Stimulated activated CD8-positive, alpha-beta memory T cell treated with anti-CD3 and anti-CD28 coated beads, Interleukin-15, amount 100 ng/mL, for 24 hours (primary cell): ENCODE results near the gene QKI.
A peak's percentile ranks its signal among the peaks of the same experiment; 100 is the strongest.
"Not testable (repeated sequence)": the region's sequence is repeated elsewhere in the genome, so short reads cannot be mapped to it uniquely, and the experiment has no call there.

Experiments
- DNase-seq: peaks from one replicate; pipeline ENCODE4 v3.0.0-alpha.2; 2020; ENCODE audit warnings: low read depth

Gene QKI

GRCh38 chr6:163414117-163414945, at the start of gene QKI:
Gene QKI, plus strand, starts transcription at chr6:163414718. Its CDS starts 476 bp downstream, at chr6:163415194.
- DNase-seq: peak; percentile 64

DNA sequence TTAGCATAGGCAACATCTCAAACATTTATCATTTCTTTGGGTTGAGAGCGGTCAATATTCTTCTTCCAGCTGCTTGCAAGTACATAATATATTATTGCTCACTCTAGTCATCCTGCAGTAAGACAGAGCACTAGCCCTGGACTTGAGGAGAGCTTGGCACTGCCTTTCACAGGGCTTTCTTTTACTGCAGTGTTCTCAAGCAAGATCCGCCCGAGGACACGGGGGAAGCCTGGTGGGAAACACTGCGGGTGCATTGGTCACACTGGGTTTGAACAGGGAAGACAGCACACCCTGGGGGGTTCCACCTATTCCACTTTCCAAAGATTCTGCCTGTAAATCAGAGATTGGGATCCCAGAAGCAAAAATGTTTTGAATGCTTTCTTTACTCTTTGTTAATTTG, 48.2 kb upstream of the QKI start:
- no peak for DNase-seq

DNA sequence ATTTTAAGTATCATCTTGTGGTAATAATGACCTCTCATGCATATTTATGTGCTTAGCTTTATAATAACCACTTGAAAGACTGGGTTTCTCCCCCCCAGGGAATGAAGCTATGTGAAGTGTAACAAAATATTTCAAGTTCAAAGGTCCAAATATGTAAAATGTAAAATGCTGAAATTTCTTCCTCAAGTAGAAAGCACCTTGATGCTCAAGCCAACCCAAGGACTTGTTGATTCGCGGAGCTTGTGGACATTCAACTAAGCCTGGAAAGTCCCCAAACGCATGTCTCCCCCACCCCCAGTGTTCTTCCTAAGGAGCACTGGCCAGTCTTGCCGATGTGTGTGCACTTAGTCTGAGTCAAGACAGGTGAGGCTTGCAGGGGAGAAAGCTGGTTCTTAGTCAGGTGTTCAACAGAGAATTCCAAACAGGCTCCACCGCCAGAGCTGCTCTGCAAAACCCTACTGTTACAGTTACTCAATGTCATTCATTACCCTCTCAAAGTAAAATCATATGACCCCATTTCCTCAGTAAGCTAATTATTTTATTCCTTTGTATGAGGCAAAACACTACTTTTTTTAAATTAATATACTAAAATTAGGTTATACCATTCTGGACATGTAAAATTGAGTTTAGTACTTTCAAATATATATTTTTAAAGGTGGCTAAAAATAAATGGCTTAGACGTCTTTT, 46.9 kb upstream of the QKI start:
- no peak for DNase-seq

DNA sequence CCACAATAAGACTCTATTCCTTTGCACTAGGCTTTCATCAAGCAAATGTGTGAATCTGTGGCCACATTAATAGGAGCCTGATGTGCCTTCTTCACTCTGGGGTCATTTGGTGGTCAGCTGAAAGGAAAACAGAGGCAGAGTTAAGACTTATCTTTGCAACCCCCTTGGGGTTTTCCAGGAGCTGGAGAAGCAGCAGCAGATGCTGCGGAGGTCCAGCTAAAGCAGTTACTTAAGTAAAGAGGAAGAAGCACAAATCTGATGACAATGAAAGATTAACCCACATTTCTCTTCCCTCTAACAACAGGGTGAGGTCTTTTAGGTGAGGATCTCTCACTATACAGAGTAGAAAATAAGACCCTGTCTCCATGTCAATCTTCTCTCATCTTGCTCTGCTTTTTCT, 45.4 kb upstream of the QKI start:
- DNase-seq: no peak

DNA sequence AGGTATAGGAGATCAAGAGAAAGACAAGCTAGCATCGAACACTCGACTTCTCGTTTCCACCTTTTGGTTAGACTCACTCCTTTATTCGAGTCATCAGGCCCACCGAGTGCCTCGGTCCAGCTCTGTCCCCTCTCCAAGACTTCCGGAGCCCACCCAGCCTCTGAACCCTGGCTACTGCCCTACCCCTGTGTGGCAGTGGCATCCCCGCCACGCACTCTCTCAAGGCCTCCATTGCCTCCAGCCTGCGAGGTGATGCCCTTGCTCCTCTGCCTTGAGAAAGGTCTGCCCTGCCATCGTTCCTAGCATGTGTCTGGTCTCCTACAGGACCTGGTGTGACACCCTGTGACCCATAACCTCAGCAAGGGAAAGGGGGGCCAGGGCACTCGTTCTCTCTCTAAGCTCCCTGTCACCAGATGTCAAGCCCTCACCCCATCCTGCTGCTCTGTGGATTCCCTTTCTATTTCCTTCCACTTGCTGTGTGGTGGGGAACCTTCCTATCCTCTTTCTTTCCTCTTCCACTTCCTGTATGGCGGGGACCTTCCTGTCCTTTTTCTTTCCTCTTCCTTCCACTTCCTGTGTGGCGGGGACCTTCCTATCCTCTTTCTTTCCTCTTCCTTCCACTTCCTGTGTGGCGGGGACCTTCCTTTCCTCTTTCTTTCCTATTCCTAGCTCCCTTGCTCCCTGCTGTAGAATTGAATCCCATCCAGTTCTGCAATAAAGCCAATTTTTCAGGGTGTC, 44.7 kb upstream of the QKI start:
- no peak for DNase-seq

DNA sequence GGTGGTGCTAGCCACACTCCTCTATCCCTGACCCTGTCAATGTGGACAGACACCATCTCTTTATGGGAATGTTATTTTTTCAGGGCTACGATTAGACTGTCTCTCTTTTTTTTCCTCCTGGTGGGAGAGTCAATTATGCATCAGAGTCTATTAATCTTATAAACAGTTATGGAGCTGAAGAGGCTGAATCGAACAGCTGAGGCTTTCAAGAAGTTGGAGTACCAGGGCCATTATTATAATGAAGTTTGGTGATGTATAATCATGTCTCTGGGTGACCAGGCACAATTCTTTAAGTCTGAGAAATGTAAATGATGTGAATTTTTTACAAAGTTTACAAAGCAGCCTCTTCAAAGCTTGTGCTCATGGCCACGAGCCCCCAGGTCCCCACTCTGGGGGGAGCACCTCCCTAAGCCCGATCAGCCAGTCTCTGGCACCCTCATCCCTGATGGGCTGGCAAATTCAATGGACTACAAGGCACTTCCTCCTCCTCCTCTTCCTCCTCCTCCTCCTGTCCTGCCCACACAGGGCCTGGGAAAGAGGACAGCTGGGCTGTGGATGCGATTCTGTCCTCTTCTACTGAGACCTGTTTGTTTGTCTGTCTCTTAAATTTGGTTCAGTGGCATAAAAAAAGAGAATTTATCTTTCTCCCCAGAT, 43.9 kb upstream of the QKI start:
- no peak for DNase-seq

GRCh38 chr6:163371129-163371528, 43.4 kb upstream of the QKI start:
- DNase-seq: no peak

GRCh38 chr6:163373240-163373639, 41.3 kb upstream of the QKI start:
- no peak for DNase-seq

- no peak for DNase-seq
These were observed 39.2 kb upstream of the QKI start for GRCh38 chr6:163375361-163375760.

- DNase-seq: no peak
These were observed 38.3 kb upstream of the QKI start for GRCh38 chr6:163376187-163376586.

GRCh38 chr6:163377561-163377960, 37.0 kb upstream of the QKI start:
- DNase-seq: no peak

- DNase-seq: no peak
These were observed 34.3 kb upstream of the QKI start for GRCh38 chr6:163380216-163380615.

GRCh38 chr6:163381118-163381756, 33.3 kb upstream of the QKI start:
- no peak for DNase-seq

GRCh38 chr6:163383396-163383795, 31.1 kb upstream of the QKI start:
- DNase-seq: not testable (repeated sequence)

GRCh38 chr6:163383912-163384311, 30.6 kb upstream of the QKI start:
- DNase-seq: no peak

GRCh38 chr6:163384510-163384909, 30.0 kb upstream of the QKI start:
- no peak for DNase-seq

GRCh38 chr6:163385503-163385902, 29.0 kb upstream of the QKI start:
- DNase-seq: not testable (repeated sequence)

- DNase-seq: no peak
These were observed 28.1 kb upstream of the QKI start for GRCh38 chr6:163386329-163386908.

- DNase-seq: no peak
These were observed 27.2 kb upstream of the QKI start for GRCh38 chr6:163387317-163387716.

DNA sequence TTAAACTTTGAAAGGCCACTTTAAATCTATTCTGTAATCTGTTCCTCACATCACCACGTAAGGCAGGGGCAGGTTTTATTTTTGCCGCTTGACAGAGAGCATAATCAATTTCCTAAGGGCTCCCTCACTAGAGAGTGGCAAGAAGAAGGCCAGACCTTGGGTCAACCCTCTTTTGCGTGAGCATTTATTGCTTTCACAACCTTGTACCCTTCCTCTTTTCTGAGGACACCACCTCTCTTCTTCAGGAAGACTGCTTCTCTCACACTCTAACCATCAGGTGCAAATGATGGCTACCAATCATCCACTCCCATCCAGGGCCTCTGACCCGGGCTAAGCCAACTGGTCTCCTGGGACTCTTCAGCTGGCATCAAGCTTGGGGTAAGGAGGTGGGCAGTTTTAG, 25.2 kb upstream of the QKI start:
- DNase-seq: no peak

- DNase-seq: no peak
These were observed 23.7 kb upstream of the QKI start for GRCh38 chr6:163390770-163391169.
